T-helper 17 cell (primary cell): Measurements from ENCODE around the gene FMN2. TPM values are rescaled to one million over a fixed set of nuclear protein-coding genes. Genes with fewer than 3 reads are reported as not detected.
"Not testable (repeated sequence)": the region's sequence is repeated elsewhere in the genome, so short reads cannot be mapped to it uniquely, and the experiment has no call there.

ENCODE experiments used
- ATAC-seq: fragments of 150-1000 bp; cut with Tn5 transposase; 2 replicates; pipeline ENCODE4 v1.10.0; 2021; ENCODE audit warnings: mild to moderate bottlenecking, moderate library complexity
- DNase-seq, 3 donors: peaks; one replicate each; pipeline versions ENCODE4 v3.0.0 to v3.0.0-alpha.2; 2020 to 2021
- H3K9me3 ChIP-seq: one replicate; pipeline ENCODE4 v1.7.0; 2013; ENCODE audit warnings: low read length, mild to moderate bottlenecking; ENCODE audit not compliant: control insufficient read depth, poor library complexity, severe bottlenecking
- H3K27ac Mint-ChIP-seq: one replicate; pipeline ENCODE4 v1.8.0; 2022; ENCODE audit warnings: mild to moderate bottlenecking, moderate library complexity, mixed read lengths
- H3K27me3 Mint-ChIP-seq: one replicate; pipeline ENCODE4 v1.8.0; 2022; ENCODE audit warnings: mixed read lengths
- H3K36me3 Mint-ChIP-seq: one replicate; pipeline ENCODE4 v1.8.0; 2022; ENCODE audit warnings: low read depth, mixed read lengths
- H3K4me1 Mint-ChIP-seq: one replicate; pipeline ENCODE4 v1.8.0; 2022; ENCODE audit warnings: mild to moderate bottlenecking, mixed read lengths
- H3K4me3 Mint-ChIP-seq: one replicate; pipeline ENCODE4 v1.8.0; 2022; ENCODE audit warnings: mild to moderate bottlenecking, moderate library complexity, mixed read lengths
- total RNA-seq, 4 donors: library from RNA in 2 of 4; stranded (reverse) in 2 of 4; gene quantifications; one replicate each; pipeline ENCODE4 v1.2.3 and lab custom pipeline; 2022 to 2026

Gene FMN2
- total RNA-seq, 2 donors from 2014 or later: not detected

DNA sequence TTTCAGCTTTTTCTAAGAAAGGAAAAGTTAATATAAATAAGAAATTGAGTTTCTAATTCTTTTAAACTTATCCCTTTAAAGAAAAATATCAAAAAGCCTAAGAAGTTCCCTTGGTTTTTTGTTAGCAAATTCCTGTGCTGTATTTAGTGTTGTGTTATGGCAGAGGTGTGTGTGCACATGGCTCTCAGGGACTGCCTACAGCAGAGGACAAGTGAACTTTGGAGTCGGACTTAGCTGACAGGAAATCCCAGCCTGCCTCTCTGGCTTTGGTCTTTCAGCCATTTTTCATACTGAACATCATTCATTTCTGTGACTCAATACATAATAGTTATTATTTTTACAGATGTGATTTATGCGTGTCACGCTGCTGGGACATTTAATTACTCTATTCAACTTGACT, 149.6 kb downstream of the FMN2 start:
- no peak overlapping the region for H3K27ac Mint-ChIP-seq
- H3K9me3 ChIP-seq: no peaks in the 10 kb centered on the region
- no peaks in the 10 kb centered on the region for H3K36me3 Mint-ChIP-seq
- no peak overlapping the region for H3K4me3 Mint-ChIP-seq
- ATAC-seq: no peak
- H3K4me1 Mint-ChIP-seq: no peaks in the 10 kb centered on the region
- DNase-seq: no peak
- H3K27me3 Mint-ChIP-seq: peaks cover 7% of the 10 kb centered on the region

DNA sequence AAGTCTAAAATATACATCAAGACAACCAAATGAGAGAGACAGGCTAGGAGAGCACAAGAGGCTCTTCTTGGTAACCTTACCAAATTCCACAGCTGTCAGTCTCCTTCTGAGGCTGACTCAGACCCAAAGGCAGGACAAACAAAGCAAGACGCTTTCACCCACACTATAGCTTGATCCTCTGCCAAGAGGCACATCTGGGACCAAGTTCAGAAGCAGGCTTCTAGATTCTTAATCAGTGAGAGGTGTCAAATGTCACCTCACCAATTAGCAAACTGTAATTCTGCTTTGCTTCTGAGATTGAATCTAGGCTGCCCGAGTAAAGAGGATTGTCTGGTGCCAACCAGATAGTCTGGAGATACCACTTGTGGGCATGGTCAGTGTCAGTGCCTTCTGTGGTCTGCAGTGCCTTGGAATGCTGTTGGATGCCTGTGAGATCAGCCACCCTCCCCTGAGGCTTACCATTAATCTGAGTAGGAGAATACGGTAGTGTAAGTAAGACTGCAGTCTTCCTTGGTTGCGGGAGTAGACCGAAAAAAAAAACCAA, 151.0 kb downstream of the FMN2 start:
- no peaks in the 10 kb centered on the region for H3K4me1 Mint-ChIP-seq
- no peak overlapping the region for H3K27ac Mint-ChIP-seq
- H3K36me3 Mint-ChIP-seq: no peaks in the 10 kb centered on the region
- no peak overlapping the region for H3K4me3 Mint-ChIP-seq
- peaks cover 7% of the 10 kb centered on the region for H3K27me3 Mint-ChIP-seq
- ATAC-seq: no peak
- no peaks in the 10 kb centered on the region for H3K9me3 ChIP-seq
- no peak for DNase-seq

DNA sequence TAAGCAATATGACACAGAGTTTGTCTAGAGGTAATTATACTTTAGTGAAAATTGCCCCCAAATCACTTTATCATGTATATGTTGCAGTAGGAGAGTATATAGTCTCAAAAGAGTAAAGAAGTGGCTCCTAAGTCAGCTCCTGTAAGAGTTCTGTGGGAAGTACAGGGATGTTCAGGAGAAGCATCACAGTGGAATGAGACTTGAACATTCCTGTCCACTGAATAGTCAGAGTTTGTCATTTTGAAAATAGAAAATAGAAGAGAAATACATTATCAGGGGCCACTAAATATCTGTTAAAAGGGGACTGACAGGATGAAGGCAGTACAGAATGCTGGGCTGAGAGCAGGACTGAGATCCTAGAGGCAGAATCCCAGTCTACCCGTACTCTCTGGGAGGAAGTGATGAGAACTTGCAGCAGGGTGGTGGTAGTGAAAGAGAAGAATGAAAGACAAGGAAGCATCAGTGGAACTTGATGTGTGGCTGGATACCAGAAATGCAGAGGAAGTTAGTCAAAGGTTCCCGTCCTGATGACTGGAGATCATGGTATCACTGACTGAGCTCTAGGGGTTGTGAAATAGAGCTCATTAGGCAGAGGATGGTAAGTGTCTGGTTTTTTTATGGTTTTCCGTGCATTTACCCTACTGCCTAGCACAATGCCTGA, 153.4 kb downstream of the FMN2 start:
- Mint-ChIP-seq H3K4me1 (no peaks in the 10 kb centered on the region), H3K36me3 (no peaks in the 10 kb centered on the region), H3K27ac (no peak overlapping the region), H3K27me3 (peaks cover 7% of the 10 kb centered on the region), H3K4me3 (no peak overlapping the region)
- no peaks in the 10 kb centered on the region for H3K9me3 ChIP-seq
- DNase-seq (no peak), ATAC-seq (no peak)

DNA sequence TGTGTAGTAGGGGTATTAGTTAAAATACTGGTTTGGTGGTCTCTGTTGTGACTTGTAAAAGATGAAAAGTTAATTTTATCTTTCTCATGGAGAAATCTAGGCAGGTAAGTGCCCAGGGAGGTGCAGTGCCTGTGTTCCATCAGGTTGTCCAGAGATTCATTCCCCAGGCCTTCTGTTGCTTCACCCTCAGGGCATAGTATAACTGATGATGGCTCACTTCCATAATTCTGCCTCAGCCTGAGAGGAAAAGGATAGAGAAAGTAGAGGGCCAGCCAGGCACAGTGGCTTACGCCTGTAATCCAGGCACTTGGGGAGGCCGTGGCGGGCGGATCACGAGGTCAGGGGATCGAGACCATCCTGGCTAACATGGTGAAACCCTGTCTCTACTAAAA, 153.9 kb downstream of the FMN2 start:
- ATAC-seq (no peak), DNase-seq (no peak)
- H3K4me1 Mint-ChIP-seq: no peaks in the 10 kb centered on the region
- H3K36me3 Mint-ChIP-seq: no peaks in the 10 kb centered on the region
- no peak overlapping the region for H3K27ac Mint-ChIP-seq
- no peaks in the 10 kb centered on the region for H3K9me3 ChIP-seq
- peaks cover 7% of the 10 kb centered on the region for H3K27me3 Mint-ChIP-seq
- H3K4me3 Mint-ChIP-seq: no peak overlapping the region

DNA sequence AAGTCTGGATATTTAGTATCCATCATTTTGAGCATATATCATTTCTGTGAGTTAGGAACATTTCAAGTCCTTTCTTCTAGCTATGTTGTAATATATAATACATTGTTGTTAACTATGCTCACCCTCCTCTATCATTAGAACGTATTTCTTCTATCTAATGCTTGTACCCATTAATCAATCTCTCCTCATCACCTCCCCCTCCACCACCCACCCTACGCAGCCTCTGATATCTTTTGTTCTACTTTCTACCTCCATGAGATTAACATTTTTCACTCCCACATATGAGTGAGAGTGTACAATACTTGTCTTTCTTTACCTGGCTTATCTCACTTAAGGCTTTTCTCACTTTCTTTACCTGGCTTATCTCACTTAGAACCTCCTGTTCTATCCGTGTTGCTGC, 156.2 kb downstream of the FMN2 start:
- H3K27me3 Mint-ChIP-seq: peaks cover 7% of the 10 kb centered on the region
- H3K4me3 Mint-ChIP-seq: no peak overlapping the region
- H3K27ac Mint-ChIP-seq: no peak overlapping the region
- no peaks in the 10 kb centered on the region for H3K36me3 Mint-ChIP-seq
- DNase-seq: no peak
- no peaks in the 10 kb centered on the region for H3K9me3 ChIP-seq
- no peaks in the 10 kb centered on the region for H3K4me1 Mint-ChIP-seq
- ATAC-seq: no peak

DNA sequence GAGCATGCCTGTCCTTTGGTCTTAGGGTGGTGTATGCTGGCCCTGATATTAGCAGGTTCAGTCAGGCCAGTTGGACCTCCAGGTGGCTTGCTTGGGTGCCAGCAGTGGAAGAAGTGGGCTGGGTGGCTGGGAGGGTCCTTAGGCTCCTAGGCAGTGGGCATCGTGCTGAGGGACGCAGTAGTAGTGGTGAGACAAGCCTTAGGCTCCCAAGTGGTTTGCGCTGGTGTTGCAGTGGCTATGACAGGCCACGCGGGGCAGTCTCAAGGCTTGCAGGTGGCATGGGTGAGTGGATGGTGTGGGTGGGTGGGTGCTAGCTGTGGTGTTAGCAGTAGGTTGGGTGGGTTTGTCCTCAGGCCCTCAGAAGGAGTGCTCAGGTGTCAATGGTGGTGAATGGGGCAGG, 162.3 kb downstream of the FMN2 start:
- Mint-ChIP-seq H3K4me3 (no peak overlapping the region), H3K36me3 (no peaks in the 10 kb centered on the region), H3K27me3 (no peaks in the 10 kb centered on the region), H3K27ac (no peak overlapping the region), H3K4me1 (no peaks in the 10 kb centered on the region)
- no peaks in the 10 kb centered on the region for H3K9me3 ChIP-seq
- DNase-seq: no peak
- no peak for ATAC-seq

DNA sequence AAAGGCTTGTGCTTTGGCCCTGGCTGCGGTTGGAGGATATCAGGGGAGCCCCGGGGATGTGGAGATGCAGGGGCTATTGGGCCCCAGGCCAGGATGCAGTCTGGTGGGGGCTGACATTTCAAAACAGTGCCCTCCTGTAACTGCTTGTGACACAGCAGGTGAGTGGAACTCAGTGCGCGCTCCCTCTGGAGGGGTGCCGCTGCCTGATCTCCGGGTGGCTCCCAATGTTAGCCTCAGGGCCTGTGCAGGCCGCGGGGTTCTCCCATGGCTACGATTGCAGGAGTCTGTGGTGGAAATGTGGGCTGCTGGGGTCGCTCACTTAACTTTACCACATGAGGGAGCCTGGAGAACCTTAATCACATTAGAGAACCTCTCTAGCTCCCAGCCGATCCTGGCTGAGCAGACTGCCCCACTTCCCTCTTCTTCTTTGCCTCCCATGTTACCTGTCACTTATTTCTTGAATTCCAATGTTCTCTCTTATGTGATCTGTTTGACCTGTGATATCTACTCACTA, 163.2 kb downstream of the FMN2 start:
- Mint-ChIP-seq H3K27me3 (no peaks in the 10 kb centered on the region), H3K36me3 (no peaks in the 10 kb centered on the region), H3K4me1 (no peaks in the 10 kb centered on the region), H3K4me3 (no peak overlapping the region), H3K27ac (no peak overlapping the region)
- ATAC-seq: no peak
- no peak for DNase-seq
- no peaks in the 10 kb centered on the region for H3K9me3 ChIP-seq

DNA sequence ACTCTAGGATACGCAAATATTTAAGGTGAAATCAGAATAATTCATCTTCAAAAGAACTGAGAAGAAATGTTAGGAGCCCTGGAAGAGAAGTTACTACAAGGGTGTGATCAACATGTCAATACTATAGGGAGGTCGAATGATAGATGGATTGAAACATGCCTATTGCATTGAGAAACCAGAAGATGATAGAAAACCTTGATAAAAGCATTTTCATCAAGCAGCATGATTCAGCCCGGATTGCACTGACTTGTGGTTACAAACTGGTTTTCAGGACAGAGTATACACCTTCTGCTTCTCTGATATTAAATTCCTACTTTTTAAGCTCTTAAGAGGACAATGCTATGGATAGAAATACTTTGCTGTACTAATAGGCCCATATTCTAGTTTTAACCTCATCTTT, 164.2 kb downstream of the FMN2 start:
- ATAC-seq (no peak), DNase-seq (no peak)
- Mint-ChIP-seq H3K27ac (no peak overlapping the region), H3K27me3 (no peaks in the 10 kb centered on the region), H3K4me3 (no peak overlapping the region), H3K4me1 (no peaks in the 10 kb centered on the region), H3K36me3 (no peaks in the 10 kb centered on the region)
- H3K9me3 ChIP-seq: no peaks in the 10 kb centered on the region

DNA sequence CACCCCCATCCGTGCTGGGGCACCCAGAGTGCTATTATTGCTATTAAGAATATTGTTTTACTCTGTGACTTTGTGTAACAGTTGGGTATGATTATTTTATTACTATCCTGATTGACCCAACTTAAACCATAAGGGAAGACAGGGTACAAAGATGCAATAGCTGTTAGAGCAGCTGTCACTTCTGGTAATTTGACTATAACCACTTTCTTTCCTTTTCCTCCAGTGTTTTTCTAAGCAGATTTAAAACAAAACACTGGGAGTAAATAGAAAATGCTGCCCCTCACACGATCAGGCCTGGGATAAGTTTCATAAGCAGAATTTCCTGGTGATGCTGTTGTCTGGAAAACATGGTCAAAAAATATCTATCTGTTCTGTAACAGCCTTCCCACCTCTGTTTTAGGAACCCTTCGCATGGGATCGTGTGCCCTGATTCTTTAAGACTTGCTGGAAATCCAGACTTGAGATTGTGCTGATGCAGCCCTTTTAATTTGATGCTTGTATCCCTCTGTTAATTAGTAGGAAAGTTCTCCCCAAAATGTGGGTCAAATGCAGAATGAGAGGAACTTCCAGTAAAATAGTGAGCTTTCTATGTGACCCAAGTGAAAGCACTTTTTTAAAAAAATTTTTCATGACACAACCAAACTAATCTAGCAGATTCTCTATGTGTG, 165.3 kb downstream of the FMN2 start:
- Mint-ChIP-seq H3K27ac (no peak overlapping the region), H3K4me3 (no peak overlapping the region), H3K4me1 (no peaks in the 10 kb centered on the region), H3K36me3 (no peaks in the 10 kb centered on the region), H3K27me3 (no peaks in the 10 kb centered on the region)
- no peak for ATAC-seq
- no peaks in the 10 kb centered on the region for H3K9me3 ChIP-seq
- DNase-seq: no peak

DNA sequence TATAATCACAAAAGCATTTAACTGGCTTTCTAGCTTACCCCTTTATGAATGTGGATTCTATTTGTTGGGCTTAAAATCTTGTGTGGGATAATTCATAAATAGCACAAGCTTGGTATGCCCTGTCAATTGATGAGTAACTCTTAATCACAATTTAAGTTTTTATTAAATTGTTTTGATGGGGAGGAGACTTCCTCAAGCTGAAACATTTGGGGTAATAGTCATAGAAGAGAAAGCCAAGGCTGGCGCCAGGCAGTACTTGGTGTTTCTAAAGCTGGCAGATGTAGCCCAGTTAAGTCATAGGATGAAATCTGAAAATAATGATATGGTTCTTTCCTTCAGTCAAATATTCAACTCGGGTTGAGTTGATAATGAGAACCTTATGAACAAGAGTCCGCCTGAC, 167.2 kb downstream of the FMN2 start:
- H3K36me3 Mint-ChIP-seq: no peaks in the 10 kb centered on the region

DNA sequence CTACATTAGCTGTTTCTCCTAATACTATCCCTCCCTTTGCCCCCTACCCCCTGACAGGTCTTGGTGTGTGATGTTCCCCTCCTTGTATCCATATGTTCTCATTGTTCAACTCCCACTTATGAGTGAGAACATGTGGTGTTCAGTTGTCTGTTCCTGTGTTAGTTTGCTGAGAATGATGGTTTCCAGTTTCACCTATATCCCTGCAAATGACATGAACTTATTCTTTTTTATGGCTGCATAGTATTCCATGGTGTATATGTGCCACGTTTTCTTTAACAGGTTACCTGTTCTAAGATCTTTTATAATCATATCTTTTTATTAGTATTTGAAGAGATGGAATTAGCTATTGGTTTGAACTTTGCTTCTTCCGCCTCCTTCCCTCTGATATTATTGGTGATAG, 172.8 kb downstream of the FMN2 start:
- DNase-seq, H3K4me1 Mint-ChIP-seq, H3K36me3 Mint-ChIP-seq, H3K27ac Mint-ChIP-seq, H3K9me3 ChIP-seq, H3K27me3 Mint-ChIP-seq, ATAC-seq, H3K4me3 Mint-ChIP-seq: not testable (repeated sequence)

More for the DNA sequence above, 167.2 kb downstream of the FMN2 start:
- no peak for ATAC-seq
- no peak overlapping the region for H3K4me3 Mint-ChIP-seq
- H3K27me3 Mint-ChIP-seq: no peaks in the 10 kb centered on the region
- H3K27ac Mint-ChIP-seq: no peak overlapping the region
- H3K4me1 Mint-ChIP-seq: no peaks in the 10 kb centered on the region
- no peak for DNase-seq
- H3K9me3 ChIP-seq: no peaks in the 10 kb centered on the region

DNA sequence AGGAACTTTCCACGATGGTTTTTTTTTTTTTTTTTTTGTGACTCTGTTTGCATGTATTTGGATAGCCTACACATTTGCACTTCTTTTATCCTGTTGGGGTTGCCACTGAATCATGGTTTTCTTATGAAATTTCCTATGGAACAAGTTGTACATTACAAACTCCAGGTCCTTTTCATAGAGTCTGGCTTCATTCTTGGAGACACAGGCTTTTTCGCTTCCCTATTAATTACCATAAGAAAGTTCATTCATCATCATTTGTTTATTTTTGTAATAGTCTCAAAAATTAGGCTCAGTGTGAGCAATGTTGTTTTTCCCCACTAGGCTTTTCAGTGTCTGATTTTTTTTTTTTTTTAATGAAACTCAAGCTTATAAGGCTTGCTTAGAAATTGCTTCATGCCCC, 179.4 kb downstream of the FMN2 start:
- no peaks in the 10 kb centered on the region for H3K9me3 ChIP-seq
- H3K27me3 Mint-ChIP-seq: no peaks in the 10 kb centered on the region
- no peaks in the 10 kb centered on the region for H3K4me1 Mint-ChIP-seq
- H3K27ac Mint-ChIP-seq: no peak overlapping the region
- ATAC-seq (no peak), DNase-seq (no peak)
- H3K36me3 Mint-ChIP-seq: no peaks in the 10 kb centered on the region
- no peak overlapping the region for H3K4me3 Mint-ChIP-seq

DNA sequence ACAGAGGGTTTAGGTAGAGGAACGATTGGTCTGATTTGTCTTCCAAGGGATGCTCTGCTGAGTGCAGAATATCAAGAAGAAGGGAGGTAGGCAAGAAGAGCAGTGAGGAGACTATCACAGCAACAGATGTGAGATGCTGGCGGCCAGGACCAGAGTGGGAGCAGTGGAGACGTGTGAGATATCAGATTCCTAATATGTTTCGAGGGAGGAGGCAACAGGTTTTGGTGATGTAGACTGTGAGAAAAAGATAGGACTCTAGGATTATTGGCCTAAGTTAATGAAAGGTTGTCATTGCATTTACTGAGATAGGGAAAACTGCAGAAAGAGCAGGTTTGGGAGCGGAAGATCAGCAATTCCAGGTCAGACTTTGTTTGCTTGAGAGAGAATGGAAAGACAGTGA, 182.9 kb downstream of the FMN2 start:
- Mint-ChIP-seq H3K36me3 (no peaks in the 10 kb centered on the region), H3K4me1 (no peaks in the 10 kb centered on the region), H3K27me3 (no peaks in the 10 kb centered on the region), H3K27ac (no peak overlapping the region), H3K4me3 (no peak overlapping the region)
- H3K9me3 ChIP-seq: no peaks in the 10 kb centered on the region
- DNase-seq (no peak), ATAC-seq (no peak)

DNA sequence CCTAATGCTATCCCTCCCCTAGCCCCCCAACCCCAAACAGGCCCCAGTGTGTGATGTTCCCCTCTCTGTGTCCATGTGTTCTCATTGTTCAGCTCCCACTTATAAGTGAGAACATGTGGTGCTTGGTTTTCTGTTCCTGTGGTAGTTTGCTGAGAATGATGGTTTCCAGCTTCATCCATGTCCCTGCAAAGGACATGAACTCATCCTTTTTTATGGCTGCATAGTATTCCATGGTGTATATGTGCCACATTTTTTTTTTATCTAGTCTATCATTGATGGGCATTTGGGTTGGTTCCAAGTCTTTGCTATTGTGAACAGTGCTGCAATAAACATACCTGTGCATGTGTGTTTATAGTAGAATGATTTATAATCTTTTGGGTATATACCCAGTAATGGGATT, 183.5 kb downstream of the FMN2 start:
- not testable (repeated sequence) for ATAC-seq, H3K36me3 Mint-ChIP-seq, H3K27ac Mint-ChIP-seq, DNase-seq, H3K27me3 Mint-ChIP-seq, H3K9me3 ChIP-seq, H3K4me1 Mint-ChIP-seq, H3K4me3 Mint-ChIP-seq
